Mucosa of descending colon (tissue), 3 donors: ENCODE data around the gene PAGR1. TPM values are rescaled to one million over a fixed set of nuclear protein-coding genes. Genes with fewer than 3 reads are reported as not detected.
A peak's percentile ranks its signal among the peaks of the same experiment; 100 is the strongest.

ENCODE experiments used
- ATAC-seq: fragments of 200-7000 bp; cut with Tn5 transposase; one replicate; pipeline ENCODE4 v1.9.1; 2020; ENCODE audit warnings: mild to moderate bottlenecking, moderate library complexity
- DNase-seq, 3 donors: peaks; one replicate each; pipeline ENCODE4 v3.0.0-alpha.2; 2020
- H3K36me3 ChIP-seq: fragments of 200-600 bp; one replicate; pipeline ENCODE4 v1.8.0; 2021; ENCODE audit warnings: low read depth, mild to moderate bottlenecking
- H3K4me1 ChIP-seq: fragments of 200-600 bp; one replicate; pipeline ENCODE4 v1.8.0; 2021; ENCODE audit warnings: low read depth, mild to moderate bottlenecking
- H3K4me3 ChIP-seq: fragments of 200-600 bp; one replicate; pipeline ENCODE4 v1.8.0; 2021; ENCODE audit warnings: mild to moderate bottlenecking
- H3K9me3 ChIP-seq: fragments of 200-600 bp; one replicate; pipeline ENCODE4 v1.8.0; 2021; ENCODE audit warnings: mild to moderate bottlenecking
- CTCF ChIP-seq: fragments of 200-600 bp; IDR thresholded peaks from one replicate; pipeline ENCODE4 v1.8.0; 2022; ENCODE audit warnings: antibody characterized with exemption, mild to moderate bottlenecking
- intact Hi-C, 2 donors: fragments of 100-400 bp; cut with DNase I in 1 of 2; cut with micrococcal nuclease in 1 of 2; formaldehyde crosslinking; loops; one replicate each; pipeline versions ENCODE4 v1.11.0 to v1.11.1; 2022; cut with DNase I, micrococcal nuclease
- total RNA-seq, 3 donors: library from RNA; stranded (reverse); fragmentation: NEBNext Ultra II Directional in 2 of 3; extraction: Animal tissue kit (Norgen Biotek cat#: 25700) in 2 of 3; gene quantifications; one replicate each; pipeline versions ENCODE4 v1.2.1 to v1.2.4, GENCODE V29; 2021 to 2023
- donor health status: DM: no; HTN: no; CAD: no; lungs with moderate emphysema.
- donor health status: DM: no; HTN: no; CAD: no.
- donor health status: DM: no; HTN: yes; CAD: no.

The PAGR1 gene
- total RNA-seq, 3 donors from 2014 or later = 15.6 to 25.1 (median 20.5) TPM

- no peak for ATAC-seq
Measured at GRCh38 chr16:29858974-29859373, 43.0 kb downstream of the PAGR1 start.

DNA sequence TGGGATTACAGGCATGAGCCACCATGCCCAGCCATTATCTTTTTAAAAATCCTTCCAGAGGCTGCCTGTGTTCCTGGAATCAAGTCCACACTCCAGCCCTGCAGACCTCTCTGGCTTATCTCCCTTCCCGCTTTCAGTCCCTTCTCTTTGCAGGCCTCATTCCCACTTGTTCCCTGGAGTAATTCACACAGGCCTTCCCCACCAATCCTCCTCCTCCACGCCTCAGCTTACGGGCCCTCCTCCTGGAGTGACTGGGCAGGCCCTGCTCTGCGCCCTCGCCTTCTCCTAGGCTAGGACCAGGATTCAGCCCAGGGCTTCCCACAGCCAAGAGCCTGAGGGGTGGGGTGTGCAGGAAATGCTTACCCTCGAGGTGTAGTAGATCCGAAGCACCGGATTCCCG lies 44.3 kb downstream of the PAGR1 start:
- Histone ChIP-seq H3K4me1 (peaks cover 18% of the 10 kb centered on the region), H3K4me3 (no peak overlapping the region), H3K36me3 (peaks cover 7% of the 10 kb centered on the region), H3K9me3 (no peaks in the 10 kb centered on the region)
- TF ChIP-seq CTCF = no peak
- ATAC-seq = no peak
- no peak for DNase-seq
- intact Hi-C loops = no loop called here

More at GRCh38 chr16:29858974-29859373, 43.0 kb downstream of the PAGR1 start:
- H3K4me3 ChIP-seq = no peak overlapping the region
- intact Hi-C loops = no loop called here
- H3K4me1 ChIP-seq = peaks cover 18% of the 10 kb centered on the region
- TF ChIP-seq CTCF = no peak
- H3K36me3 ChIP-seq = peaks cover 7% of the 10 kb centered on the region
- H3K9me3 ChIP-seq = no peaks in the 10 kb centered on the region
- DNase-seq = no peak

DNA sequence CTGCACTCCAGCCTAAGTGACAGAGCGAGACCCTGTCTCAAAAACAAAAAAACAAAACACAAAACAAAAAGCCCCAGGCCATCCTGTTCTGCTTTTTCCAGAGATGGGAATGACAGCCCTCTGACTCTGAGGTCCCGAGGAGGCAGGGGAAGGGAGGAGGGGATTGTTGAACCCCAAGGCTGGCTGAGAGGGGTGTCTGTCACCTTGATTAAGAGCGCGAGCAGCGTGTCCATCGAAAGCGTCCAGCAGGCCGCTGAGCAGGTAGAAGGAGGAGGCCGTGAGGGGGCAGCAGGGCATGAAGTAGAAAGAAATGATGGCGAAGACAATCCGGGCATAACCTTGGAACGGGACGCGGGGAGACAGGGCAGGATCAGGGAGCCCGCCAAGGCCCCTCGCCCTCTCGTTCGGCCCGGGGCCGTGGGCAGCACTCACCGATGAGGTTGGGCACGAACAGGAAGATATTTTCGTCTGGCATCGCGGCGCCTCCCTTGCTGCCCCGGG lies 46.5 kb downstream of the PAGR1 start:
- DNase-seq (peak in 1 of 3 donors; percentile 50), ATAC-seq (peak; percentile 30)
- Histone ChIP-seq H3K9me3 (no peaks in the 10 kb centered on the region), H3K4me1 (peaks cover 18% of the 10 kb centered on the region), H3K36me3 (peaks cover 7% of the 10 kb centered on the region), H3K4me3 (peak overlapping the region; percentile 87)
- intact Hi-C loops = no loop called here
- TF ChIP-seq CTCF = no peak

- peak; percentile 91 to 94 (median 94) for DNase-seq
- Histone ChIP-seq H3K9me3 (no peaks in the 10 kb centered on the region), H3K4me3 (peak within 1 kb of the TSS; percentile 87), H3K36me3 (peaks cover 7% of the 10 kb centered on the region), H3K4me1 (peaks cover 18% of the 10 kb centered on the region)
- intact Hi-C loops = no loop called here
- peak; percentile 96 for ATAC-seq
- peak; percentile 38 for TF ChIP-seq CTCF
Measured at GRCh38 chr16:29862884-29863668, 47.1 kb downstream of the PAGR1 start, which contains the start of gene CDIPT. Gene CDIPT (minus strand): TSS chr16:29863226. CDS start chr16:29862857, 369 bp downstream.

DNA sequence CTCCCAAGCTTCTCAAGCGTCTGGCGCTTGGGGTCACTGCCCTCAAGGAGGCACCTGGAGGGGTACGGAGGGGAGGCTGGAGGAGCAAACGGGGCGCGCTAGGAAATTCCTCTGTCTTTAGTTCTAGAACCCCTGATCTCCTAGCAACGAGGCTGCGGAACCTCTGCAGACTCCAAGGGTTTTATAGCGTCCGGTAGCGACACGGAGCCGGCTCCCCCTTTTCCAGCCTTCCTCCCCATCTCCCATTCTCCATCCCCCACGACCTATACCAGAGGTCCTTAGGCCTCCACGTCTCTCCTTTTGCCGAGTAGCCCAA lies 47.7 kb downstream of the PAGR1 start:
- no peaks in the 10 kb centered on the region for H3K9me3 ChIP-seq
- ATAC-seq (no peak), DNase-seq (no peak)
- H3K4me3 ChIP-seq = no peak overlapping the region
- no peak for TF ChIP-seq CTCF
- intact Hi-C loops = no loop called here
- H3K36me3 ChIP-seq = peaks cover 7% of the 10 kb centered on the region
- peaks cover 18% of the 10 kb centered on the region for H3K4me1 ChIP-seq
